HG03045 (cell line): Measurements from ENCODE around the gene ANG.
"Not testable (repeated sequence)": the region's sequence is repeated elsewhere in the genome, so short reads cannot be mapped to it uniquely, and the experiment has no call there.

Source experiments
- ATAC-seq: cut with Tn5 transposase; IDR thresholded peaks from one replicate; pipeline ENCODE4 v1.9.1; 2021; ENCODE audit warnings: mild to moderate bottlenecking, moderate library complexity; ENCODE audit not compliant: unreplicated experiment

Gene ANG

DNA sequence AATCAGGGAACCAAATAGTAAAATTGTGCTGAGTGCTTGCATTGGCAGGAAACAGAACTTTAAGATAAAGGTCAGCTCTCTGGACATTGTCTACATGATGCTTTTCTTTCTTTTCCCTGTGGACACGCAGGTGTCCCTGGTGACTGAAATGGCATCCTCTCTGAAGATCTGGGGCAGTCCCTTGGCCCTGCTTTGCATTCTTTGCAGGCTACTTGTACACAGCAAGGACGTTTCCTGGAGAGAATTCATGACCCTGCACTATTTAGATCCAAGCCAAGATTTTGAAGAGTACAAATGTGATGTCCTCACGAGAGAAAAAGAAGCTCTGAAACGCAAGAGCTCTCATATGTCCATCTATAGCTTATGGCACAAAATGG lies 45.9 kb downstream of the ANG start:
- no peak for ATAC-seq

DNA sequence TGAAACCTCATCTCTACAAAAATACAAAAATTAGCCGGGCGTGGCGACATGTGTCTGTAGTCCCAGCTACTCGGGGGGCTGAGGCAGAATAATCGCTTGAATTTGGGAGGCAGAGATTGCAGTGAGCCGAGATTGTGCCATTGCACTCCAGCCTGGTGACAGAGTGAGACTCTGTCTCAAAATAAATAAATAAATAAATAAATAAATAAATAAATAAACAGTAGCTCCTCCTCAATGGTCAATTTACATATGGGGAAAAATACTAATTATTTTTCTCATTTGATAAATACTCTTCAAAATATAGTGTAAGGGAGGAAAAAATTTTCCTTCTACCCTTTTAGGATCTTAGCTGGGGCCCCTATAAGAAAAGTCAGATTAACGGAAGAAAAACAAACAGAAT lies 49.7 kb downstream of the ANG start:
- ATAC-seq = not testable (repeated sequence)

DNA sequence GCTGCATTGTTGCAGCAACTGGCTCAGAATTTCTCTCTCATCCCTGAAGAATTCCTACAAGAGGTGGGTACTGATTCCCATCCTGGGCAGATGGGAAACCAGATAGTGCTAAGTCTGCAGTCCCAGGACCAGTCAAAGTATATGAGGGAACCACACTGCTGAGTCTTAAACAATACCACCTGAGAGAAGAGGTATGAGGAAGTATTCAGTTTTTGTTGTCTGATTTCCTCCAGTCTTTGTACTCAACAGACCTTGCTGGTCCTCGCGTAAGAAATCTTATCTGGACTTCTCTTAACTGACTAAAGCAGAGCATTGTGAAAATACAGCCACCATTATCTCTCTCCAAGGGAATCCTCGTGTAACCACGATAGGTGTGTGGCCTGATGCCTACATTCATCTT lies 53.6 kb downstream of the ANG start:
- no peak for ATAC-seq

DNA sequence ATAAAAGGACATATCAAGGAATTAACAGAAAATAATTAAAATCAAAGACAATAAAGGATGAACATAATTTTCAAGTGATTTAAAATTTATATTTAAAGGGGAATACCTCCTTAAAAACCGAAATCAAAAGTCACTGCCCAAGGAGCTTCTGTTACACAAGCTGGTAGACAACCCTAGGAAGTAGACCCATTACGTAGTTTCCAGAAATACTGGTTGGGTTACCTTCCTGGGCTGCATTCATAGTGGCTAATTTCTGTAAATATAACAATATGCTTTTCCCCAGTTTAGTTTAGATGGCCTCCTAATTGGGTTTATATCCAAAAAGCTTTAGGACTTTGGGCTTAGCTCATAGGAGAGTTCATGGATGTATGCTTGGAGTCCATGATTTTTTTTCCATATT lies 55.0 kb downstream of the ANG start:
- no peak for ATAC-seq
